K562 (cell line): Measurements from ENCODE around the gene CHAF1A. TPM values are rescaled to one million over a fixed set of nuclear protein-coding genes. Genes with fewer than 3 reads are reported as not detected.
A peak's percentile ranks its signal among the peaks of the same experiment; 100 is the strongest.

Source experiments
- ARID2 ChIP-seq: fragments of 450-650 bp; IDR thresholded peaks from 2 replicates; pipeline ENCODE4 v1.6.1; 2017; ENCODE audit warnings: antibody characterized with exemption, mild to moderate bottlenecking
- CHAMP1 ChIP-seq: fragments of 450-650 bp; IDR thresholded peaks from 2 replicates; pipeline ENCODE4 v1.6.1; 2016; ENCODE audit warnings: mild to moderate bottlenecking
- GATAD2A ChIP-seq: fragments of 450-650 bp; IDR thresholded peaks from 2 replicates; pipeline ENCODE4 v1.6.1; 2017
- IFI16 ChIP-seq: fragments of 250-450 bp; sonication (Bioruptor Pico); IDR thresholded peaks from 2 replicates; pipeline ENCODE4 v2.1.2; 2022; ENCODE audit warnings: mild to moderate bottlenecking, inconsistent platforms
- NELFE ChIP-seq: IDR thresholded peaks from 2 replicates; pipeline ENCODE4 v1.6.1; 2011; ENCODE audit warnings: mild to moderate bottlenecking; ENCODE audit not compliant: insufficient read depth, insufficient read length
- NR3C1 ChIP-seq: sonication (generic); formaldehyde crosslinking; IDR thresholded peaks from 2 replicates; pipeline ENCODE4 v1.8.1; 2022; ENCODE audit warnings: missing genetic modification reagents
- PREB ChIP-seq: sonication (generic); formaldehyde crosslinking; IDR thresholded peaks from 2 replicates; pipeline ENCODE4 v1.8.1; 2023; ENCODE audit warnings: mild to moderate bottlenecking, missing genetic modification reagents
- PTTG1 ChIP-seq: fragments of 450-650 bp; IDR thresholded peaks from 2 replicates; pipeline ENCODE4 v1.6.1; 2016; ENCODE audit warnings: low read depth, mild to moderate bottlenecking, missing genetic modification characterization, missing compliant biosample characterization
- RNF2 ChIP-seq: sonication (generic); IDR thresholded peaks from 2 replicates; pipeline ENCODE4 v1.6.1; 2016
- ZBTB8A ChIP-seq: fragments of 450-650 bp; IDR thresholded peaks from 2 replicates; pipeline ENCODE4 v1.6.1; 2018; ENCODE audit warnings: mild to moderate bottlenecking, moderate library complexity; ENCODE audit not compliant: partially characterized antibody
- ZHX1 ChIP-seq: fragments of 150-350 bp; conservative IDR thresholded peaks from 2 replicates; pipeline ENCODE4 v1.6.1; 2014; ENCODE audit warnings: low read length
- ZNF175 ChIP-seq: fragments of 200-800 bp; sonication (Bioruptor generic); IDR thresholded peaks from 2 replicates; pipeline ENCODE4 v1.6.1; 2016; ENCODE audit warnings: low read depth, mild to moderate bottlenecking, missing genetic modification characterization, missing compliant biosample characterization
- ZNF407 ChIP-seq: fragments of 450-650 bp; IDR thresholded peaks from 2 replicates; pipeline ENCODE4 v1.6.1; 2016; ENCODE audit warnings: low read depth
- ZNF695 ChIP-seq: fragments of 450-650 bp; formaldehyde crosslinking; IDR thresholded peaks from 2 replicates; pipeline ENCODE4 v1.4.0; 2020; ENCODE audit warnings: mild to moderate bottlenecking, moderate library complexity
- polyA plus RNA-seq, 8 experiments: library from polyadenylated mRNA; depleted of rRNA in 4 of 8; stranded (reverse) in 5 of 8; unstranded in 3 of 8; fragments of >200 nt; fragmentation: Nextera tagmentation in 2 of 8; fragmentation: Illumina TruSeq in 1 of 8; extraction: Ambion mirVana in 2 of 8; extraction: Trizol in 1 of 8; gene quantifications; 2 replicates each; pipeline versions ENCODE4 v1.2.1 to v1.2.3, GENCODE V29; 2011 to 2014; ENCODE audit warnings: inconsistent platforms in 1 of 8, missing spikeins in 1 of 8
- total RNA-seq, 7 experiments: library from RNA; depleted of rRNA in 6 of 7; stranded (reverse); fragments of >200 nt in 6 of 7; fragmentation: Illumina TruSeq in 2 of 7; extraction: Trizol in 2 of 7; gene quantifications; 2 replicates each; pipeline versions ENCODE4 v1.2.1 to v1.2.3, GENCODE V29; 2011 to 2021; ENCODE audit warnings: low replicate concordance in 1 of 7

The CHAF1A gene
- total and polyA plus RNA-seq, 9 of the 15 experiments (the other 6 are each of a cell fraction or from before 2014, with no cell fraction given) = 1.6 to 86.9 (median 45.2) TPM

- no peak for TF ChIP-seq ZNF407
- peak; percentile 38; the same call in 1 of the 2 replicates for TF ChIP-seq NR3C1 (CRISPR knock-in tag)
- no peak for TF ChIP-seq PREB (CRISPR knock-in tag)
- TF ChIP-seq CHAMP1 = no peak
- no peak for TF ChIP-seq ZBTB8A
- peak; percentile 95 for TF ChIP-seq GATAD2A
- no peak for TF ChIP-seq PTTG1
- no peak for TF ChIP-seq ZNF695 (CRISPR knock-in tag)
- TF ChIP-seq NELFE = no peak
- peak; percentile 94 for TF ChIP-seq ZNF175
- no peak for TF ChIP-seq ARID2
- TF ChIP-seq IFI16 (CRISPR knock-in tag) = peak; percentile 79
- TF ChIP-seq ZHX1 = peak; percentile 26; the same call in 1 of the 2 replicates
- TF ChIP-seq RNF2 = peak; percentile 99
These were observed 27.8 kb upstream of the CHAF1A start (continued) for GRCh38 chr19:4374498-4375163.
